NCI-H748 treated with DMSO at 0.1 percent for 48 hours (cell line): ENCODE data around the gene KLF6.

Source experiments
- DNase-seq: peaks from one replicate; lab custom pipeline; 2025; lab: John Stamatoyannopoulos, UW

Gene KLF6

DNA sequence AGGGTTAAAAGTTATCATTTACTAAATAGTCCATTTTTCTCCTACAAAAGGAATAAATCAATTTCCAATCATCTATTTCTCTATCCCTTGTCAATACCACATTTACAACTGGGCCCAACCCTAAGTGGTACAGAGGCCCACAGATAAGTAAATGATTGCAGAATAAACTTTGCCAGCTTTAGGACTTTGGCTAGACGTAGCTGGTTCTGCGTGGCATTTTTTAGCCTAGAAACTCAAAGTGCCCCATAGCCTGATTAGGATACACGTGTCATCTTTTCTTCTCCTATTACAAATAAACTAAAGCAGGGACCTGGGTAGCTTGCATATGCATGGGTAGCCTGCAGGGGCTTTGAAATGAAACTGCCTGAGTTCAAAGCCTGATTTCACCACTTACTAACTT lies 56.4 kb downstream of the KLF6 start:
- no peak for DNase-seq

DNA sequence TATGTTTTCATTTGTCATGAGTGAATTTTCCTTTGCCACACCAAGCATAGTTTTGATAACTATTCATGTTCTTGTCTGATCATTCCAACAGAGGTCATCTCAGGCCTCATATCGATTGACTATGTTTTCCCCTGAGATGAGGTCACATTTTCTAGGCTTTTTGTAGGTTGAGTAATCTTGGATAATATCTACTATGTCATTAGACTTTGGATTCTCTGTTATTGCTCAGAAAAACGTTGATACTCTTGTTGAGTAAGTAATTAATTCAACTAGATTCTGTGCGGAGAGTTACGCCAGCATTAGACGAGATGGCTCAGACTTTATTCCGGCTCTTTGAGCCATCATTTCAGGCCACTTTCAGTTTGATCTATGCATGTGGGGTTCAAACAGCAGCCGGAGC lies 57.7 kb downstream of the KLF6 start:
- no peak for DNase-seq
